Endodermal cell (in vitro differentiated cells): Measurements from ENCODE around the gene ANKAR. TPM values are rescaled to one million over a fixed set of nuclear protein-coding genes. Genes with fewer than 3 reads are reported as not detected.

ENCODE experiments used
- DNase-seq: peaks from one replicate; pipeline ENCODE4 v3.0.0-alpha.2; 2017
- H3K27ac ChIP-seq: 2 replicates; pipeline ENCODE4 v1.5.1; 2013; ENCODE audit warnings: mild to moderate bottlenecking, low read depth, low read length, moderate library complexity
- H3K27me3 ChIP-seq: 2 replicates; pipeline ENCODE4 v1.6.1; 2013; ENCODE audit warnings: mild to moderate bottlenecking, low read length, moderate library complexity; ENCODE audit not compliant: insufficient read depth, control insufficient read depth, poor library complexity, severe bottlenecking
- H3K36me3 ChIP-seq: 2 replicates; pipeline ENCODE4 v1.7.0; 2013; ENCODE audit warnings: mild to moderate bottlenecking, low read length, moderate library complexity; ENCODE audit not compliant: control insufficient read depth, insufficient read depth
- H3K4me1 ChIP-seq: one replicate; pipeline ENCODE4 v1.7.0; 2013; ENCODE audit warnings: low read length; ENCODE audit not compliant: control insufficient read depth, insufficient read depth
- H3K4me3 ChIP-seq: 2 replicates; pipeline ENCODE4 v1.5.1; 2013; ENCODE audit warnings: mild to moderate bottlenecking, low read length, moderate library complexity
- H3K9ac ChIP-seq: 2 replicates; pipeline ENCODE4 v1.6.1; 2013; ENCODE audit warnings: mild to moderate bottlenecking, low read length, moderate library complexity; ENCODE audit not compliant: poor library complexity, severe bottlenecking; ENCODE audit errors: extremely low read depth
- H3K9me3 ChIP-seq: 2 replicates; pipeline ENCODE4 v1.6.1; 2013; ENCODE audit warnings: mild to moderate bottlenecking, low read length, moderate library complexity; ENCODE audit not compliant: control insufficient read depth
- H3K27ac Mint-ChIP-seq: 2 replicates; pipeline ENCODE4 v1.8.0; 2020; ENCODE audit warnings: mixed read lengths
- H3K27me3 Mint-ChIP-seq: 2 replicates; pipeline ENCODE4 v1.8.0; 2021; ENCODE audit warnings: mild to moderate bottlenecking, mixed read lengths; ENCODE audit not compliant: insufficient read depth
- H3K36me3 Mint-ChIP-seq: 2 replicates; pipeline ENCODE4 v1.8.0; 2020; ENCODE audit warnings: low read depth, mixed read lengths
- H3K4me1 Mint-ChIP-seq: 2 replicates; pipeline ENCODE4 v1.8.0; 2020; ENCODE audit warnings: mixed read lengths
- H3K4me3 Mint-ChIP-seq: 2 replicates; pipeline ENCODE4 v1.8.0; 2020; ENCODE audit warnings: mild to moderate bottlenecking, moderate library complexity, mixed read lengths
- H3K9me3 Mint-ChIP-seq: 2 replicates; pipeline ENCODE4 v1.8.0; 2020; ENCODE audit warnings: mild to moderate bottlenecking, mixed read lengths
- CTCF ChIP-seq: fragments of 200-600 bp; sonication (generic); conservative IDR thresholded peaks from 2 replicates; pipeline ENCODE4 v1.5.0; 2021; ENCODE audit warnings: antibody characterized with exemption, mild to moderate bottlenecking
- WGBS, 2 experiments: methylation state at CpG; one replicate each; pipeline versions ENCODE4 v1.1.5 to v1.1.7; 2013; ENCODE audit warnings: missing lambda C conversion rate in 2 of 2, mixed read lengths in 1 of 2; ENCODE audit not compliant: insufficient coverage in 1 of 2, insufficient read length in 1 of 2; 5-methylcytosine and 5-hydroxymethylcytosine counted together
- total RNA-seq, 2 donors: library from RNA; stranded (reverse); fragmentation: NEBNext Ultra II Directional in 1 of 2; extraction: Animal tissue kit (Norgen Biotek cat#: 25700) in 1 of 2; gene quantifications; 2 replicates in 1 of 2; 3 replicates in 1 of 2; pipeline ENCODE4 v1.2.1, GENCODE V29; 2021

ANKAR gene
- total RNA-seq, 2 donors from 2014 or later = 4.3 to 7.4 TPM

DNA sequence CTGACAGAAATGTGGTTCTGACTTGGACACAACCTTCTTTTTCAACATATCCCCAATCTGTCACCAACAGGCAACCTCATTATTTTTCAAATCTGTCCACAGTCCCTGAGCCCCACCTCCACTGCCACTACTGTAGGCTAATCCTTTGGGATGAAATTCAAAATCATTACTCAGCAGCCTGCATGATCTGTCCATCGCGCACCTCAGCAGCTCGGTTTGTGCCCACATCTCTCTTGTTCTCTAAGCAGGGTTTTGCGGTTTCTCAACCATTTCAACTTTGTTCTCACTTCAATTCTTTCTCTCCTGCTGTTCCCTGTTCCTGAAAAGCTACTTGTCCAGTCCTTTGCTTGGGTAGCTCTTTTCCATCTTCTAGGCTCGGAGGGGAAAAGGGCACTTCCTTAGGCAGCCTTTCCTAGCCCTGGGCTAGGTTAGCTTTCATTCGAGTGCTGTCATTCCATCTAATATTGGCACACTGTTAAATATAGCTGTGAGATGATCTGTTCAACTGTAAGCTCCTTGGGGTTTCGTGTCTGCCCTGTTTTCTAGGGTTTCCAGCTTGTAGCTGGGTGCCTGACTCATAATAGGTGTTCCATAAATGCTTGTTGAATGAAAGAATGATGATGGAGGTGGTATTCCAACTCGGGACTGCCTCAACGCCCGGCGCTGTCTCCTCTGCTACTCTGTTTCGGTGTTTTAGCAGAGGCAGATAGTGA, 653 bp upstream of the ANKAR start:
- peaks cover 37% of the 10 kb centered on the region for H3K36me3 Mint-ChIP-seq
- Histone ChIP-seq H3K4me1 (no peaks in the 10 kb centered on the region), H3K36me3 (peaks cover 28% of the 10 kb centered on the region), H3K27ac (no peak overlapping the region), H3K9ac (no peak overlapping the region), H3K4me3 (no peak overlapping the region), H3K27me3 (no peaks in the 10 kb centered on the region), H3K9me3 (peaks cover 8% of the 10 kb centered on the region)
- H3K4me1 Mint-ChIP-seq = peaks cover 4% of the 10 kb centered on the region
- TF ChIP-seq CTCF = no peak
- H3K4me3 Mint-ChIP-seq = peak overlapping the region; percentile 87
- WGBS, 2 experiments = 57 to 78% methylated on average over 7 to 12 of the region's 12 CpGs
- H3K9me3 Mint-ChIP-seq = peaks cover 11% of the 10 kb centered on the region
- no peak overlapping the region for H3K27ac Mint-ChIP-seq
- DNase-seq = no peak
- H3K27me3 Mint-ChIP-seq = peaks cover 5% of the 10 kb centered on the region

- Histone ChIP-seq H3K27ac (no peak overlapping the region), H3K9ac (no peak overlapping the region), H3K4me1 (no peaks in the 10 kb centered on the region), H3K4me3 (no peak overlapping the region), H3K27me3 (no peaks in the 10 kb centered on the region), H3K36me3 (peaks cover 11% of the 10 kb centered on the region), H3K9me3 (peaks cover 8% of the 10 kb centered on the region)
- WGBS, 2 experiments = 97 to 100% methylated on average over 3 to 4 of the region's 4 CpGs
- Mint-ChIP-seq H3K27ac (no peak overlapping the region), H3K9me3 (peaks cover 11% of the 10 kb centered on the region), H3K4me1 (peaks cover 8% of the 10 kb centered on the region), H3K4me3 (no peak overlapping the region), H3K36me3 (peaks cover 29% of the 10 kb centered on the region), H3K27me3 (peaks cover 5% of the 10 kb centered on the region)
- TF ChIP-seq CTCF = no peak
- DNase-seq = no peak
Measured at GRCh38 chr2:189676471-189676870, 2.0 kb downstream of the ANKAR start.

- Mint-ChIP-seq H3K27me3 (no peaks in the 10 kb centered on the region), H3K36me3 (peaks cover 32% of the 10 kb centered on the region), H3K4me3 (no peak overlapping the region), H3K27ac (no peak overlapping the region), H3K4me1 (peaks cover 6% of the 10 kb centered on the region), H3K9me3 (peaks cover 11% of the 10 kb centered on the region)
- Histone ChIP-seq H3K27me3 (no peaks in the 10 kb centered on the region), H3K4me3 (no peak overlapping the region), H3K9ac (no peak overlapping the region), H3K36me3 (peaks cover 6% of the 10 kb centered on the region), H3K27ac (no peak overlapping the region), H3K9me3 (peaks cover 8% of the 10 kb centered on the region), H3K4me1 (no peaks in the 10 kb centered on the region)
- TF ChIP-seq CTCF = no peak
- no peak for DNase-seq
Measured at GRCh38 chr2:189679226-189679625, 4.8 kb downstream of the ANKAR start.
